OCI-LY1 (cell line): Measurements from ENCODE around the gene PLXNA1.

Source experiments
- CTCF ChIP-seq: fragments of 200-600 bp; sonication (generic), shearing (Covaris generic); IDR thresholded peaks from 2 replicates; pipeline ENCODE4 v1.5.1; 2017; ENCODE audit warnings: mild to moderate bottlenecking, antibody characterized with exemption, low read length, moderate library complexity, mixed read lengths
- EZH2 ChIP-seq: fragments of 200-600 bp; sonication (generic), shearing (Covaris generic); IDR thresholded peaks from 2 replicates; pipeline ENCODE4 v1.8.0; 2017; ENCODE audit warnings: borderline replicate concordance, mixed run types, mild to moderate bottlenecking, antibody characterized with exemption, low read length, moderate library complexity, mixed read lengths

GRCh38 chr3:127017229-127017628 lies 34.3 kb downstream of the PLXNA1 start:
- TF ChIP-seq CTCF (no peak), EZH2 (no peak)
